OCI-LY1 (cell line): ENCODE data around the gene TRIM49B.
"Not testable (repeated sequence)": the region's sequence is repeated elsewhere in the genome, so short reads cannot be mapped to it uniquely, and the experiment has no call there.

Experiments
- H2AFZ ChIP-seq: fragments of 200-600 bp; sonication (generic), shearing (Covaris generic); 2 replicates; pipeline ENCODE4 v1.6.0; 2014; ENCODE audit warnings: antibody characterized with exemption, mild to moderate bottlenecking, low read length
- H3F3A ChIP-seq: fragments of 200-600 bp; sonication (generic), shearing (Covaris generic); 2 replicates; pipeline ENCODE4 v1.6.0; 2014; ENCODE audit warnings: mild to moderate bottlenecking, antibody characterized with exemption, low read length, moderate library complexity; ENCODE audit not compliant: insufficient read depth
- H3K27ac ChIP-seq: fragments of 200-600 bp; sonication (generic); 2 replicates; pipeline ENCODE4 v1.5.1; 2014; ENCODE audit warnings: low read length, mixed run types, mild to moderate bottlenecking, low read depth; ENCODE audit not compliant: poor library complexity, severe bottlenecking
- H3K27me3 ChIP-seq: fragments of 200-600 bp; sonication (generic); 2 replicates; pipeline ENCODE4 v1.6.0; 2014; ENCODE audit warnings: antibody characterized with exemption, mild to moderate bottlenecking, low read length, moderate library complexity; ENCODE audit not compliant: insufficient read depth
- H3K36me3 ChIP-seq: fragments of 200-600 bp; sonication (generic); 2 replicates; pipeline ENCODE4 v1.6.1; 2014; ENCODE audit warnings: mild to moderate bottlenecking, antibody characterized with exemption, low read length, moderate library complexity, mixed read lengths; ENCODE audit not compliant: insufficient read depth
- H3K4me1 ChIP-seq: fragments of 200-600 bp; sonication (generic); 2 replicates; pipeline ENCODE4 v1.5.1; 2014; ENCODE audit warnings: mild to moderate bottlenecking, low read length, moderate library complexity; ENCODE audit not compliant: insufficient read depth, severe bottlenecking
- H3K4me2 ChIP-seq: fragments of 200-600 bp; sonication (generic), shearing (Covaris generic); 2 replicates; pipeline ENCODE4 v1.6.1; 2014; ENCODE audit warnings: low read length
- H3K4me3 ChIP-seq: fragments of 200-600 bp; sonication (generic); 2 replicates; pipeline ENCODE4 v1.5.1; 2014; ENCODE audit warnings: low read length, low read depth, mild to moderate bottlenecking, mixed read lengths; ENCODE audit not compliant: poor library complexity, severe bottlenecking
- H3K79me2 ChIP-seq: fragments of 200-600 bp; shearing (Covaris generic); 2 replicates; pipeline ENCODE4 v1.6.1; 2016; ENCODE audit warnings: mixed run types, low read length, mixed read lengths; ENCODE audit not compliant: insufficient read depth
- H3K9ac ChIP-seq: fragments of 200-600 bp; sonication (generic), shearing (Covaris generic); 2 replicates; pipeline ENCODE4 v1.6.1; 2014; ENCODE audit warnings: mild to moderate bottlenecking, low read length, mixed read lengths
- H3K9me2 ChIP-seq: fragments of 200-600 bp; sonication (generic), shearing (Covaris generic); 2 replicates; pipeline ENCODE4 v1.6.1; 2014; ENCODE audit warnings: low read depth, mild to moderate bottlenecking, low read length, mixed read lengths
- H3K9me3 ChIP-seq: fragments of 200-600 bp; shearing (Covaris generic); 2 replicates; pipeline ENCODE4 v1.6.1; 2014; ENCODE audit warnings: low read length, mixed read lengths
- H4K20me1 ChIP-seq: fragments of 200-600 bp; sonication (generic), shearing (Covaris generic); 2 replicates; pipeline ENCODE4 v1.6.0; 2016; ENCODE audit warnings: mild to moderate bottlenecking, low read length; ENCODE audit not compliant: insufficient read depth

TRIM49B gene

GRCh38 chr11:49028523-49028922, at the start of gene TRIM49B:
Gene TRIM49B, plus strand, starts transcription at chr11:49028823. Its CDS starts 2,777 bp downstream, at chr11:49031600.
- not testable (repeated sequence) for H3K9me2 ChIP-seq, H3K9me3 ChIP-seq, H3K27me3 ChIP-seq, H3K36me3 ChIP-seq, H4K20me1 ChIP-seq, H3F3A ChIP-seq, H3K27ac ChIP-seq, H3K4me1 ChIP-seq, H3K4me2 ChIP-seq, H2AFZ ChIP-seq, H3K79me2 ChIP-seq, H3K4me3 ChIP-seq, H3K9ac ChIP-seq

- H3K4me3 ChIP-seq, H3K36me3 ChIP-seq, H3K27me3 ChIP-seq, H4K20me1 ChIP-seq, H3K9me3 ChIP-seq, H3K9me2 ChIP-seq, H3K27ac ChIP-seq, H3K4me2 ChIP-seq, H3K79me2 ChIP-seq, H3K9ac ChIP-seq, H3F3A ChIP-seq, H2AFZ ChIP-seq, H3K4me1 ChIP-seq: not testable (repeated sequence)
These were observed 44.8 kb upstream of the TRIM49B start, which contains the start of gene TRIM51G for GRCh38 chr11:48983785-48984184. Gene TRIM51G, minus strand, starts transcription at chr11:48983885. Its CDS starts 2,190 bp downstream, at chr11:48981695.

GRCh38 chr11:49048229-49048628, 19.6 kb downstream of the TRIM49B start:
- H3K79me2 ChIP-seq, H3K27ac ChIP-seq, H3K4me3 ChIP-seq, H3K27me3 ChIP-seq, H3K9ac ChIP-seq, H4K20me1 ChIP-seq, H3K4me1 ChIP-seq, H3K36me3 ChIP-seq, H3K9me2 ChIP-seq, H3K9me3 ChIP-seq, H3F3A ChIP-seq, H2AFZ ChIP-seq, H3K4me2 ChIP-seq: not testable (repeated sequence)

GRCh38 chr11:49049821-49050220, 21.2 kb downstream of the TRIM49B start:
- not testable (repeated sequence) for H2AFZ ChIP-seq, H3K9me3 ChIP-seq, H4K20me1 ChIP-seq, H3K79me2 ChIP-seq, H3K4me2 ChIP-seq, H3K27ac ChIP-seq, H3K27me3 ChIP-seq, H3K9ac ChIP-seq, H3K9me2 ChIP-seq, H3K4me3 ChIP-seq, H3K4me1 ChIP-seq, H3K36me3 ChIP-seq, H3F3A ChIP-seq

GRCh38 chr11:49059012-49059411, 30.4 kb downstream of the TRIM49B start, which contains the start of gene TRIM64C:
Gene TRIM64C, minus strand, starts transcription at chr11:49059112. Its CDS starts 0 bp downstream, at chr11:49059112.
- H3K4me2 ChIP-seq, H3K4me3 ChIP-seq, H3K9ac ChIP-seq, H3K79me2 ChIP-seq, H3K4me1 ChIP-seq, H3K27me3 ChIP-seq, H3K36me3 ChIP-seq, H3F3A ChIP-seq, H3K9me3 ChIP-seq, H3K9me2 ChIP-seq, H4K20me1 ChIP-seq, H3K27ac ChIP-seq, H2AFZ ChIP-seq: not testable (repeated sequence)

GRCh38 chr11:49069897-49070296, 41.3 kb downstream of the TRIM49B start:
- not testable (repeated sequence) for H3K9me2 ChIP-seq, H3K27ac ChIP-seq, H3K36me3 ChIP-seq, H3K4me2 ChIP-seq, H2AFZ ChIP-seq, H3F3A ChIP-seq, H4K20me1 ChIP-seq, H3K4me3 ChIP-seq, H3K9me3 ChIP-seq, H3K9ac ChIP-seq, H3K27me3 ChIP-seq, H3K4me1 ChIP-seq, H3K79me2 ChIP-seq
